CD4-positive, alpha-beta T cell (primary cell): ENCODE measurements around the gene CPNE7. TPM values are rescaled to one million over a fixed set of nuclear protein-coding genes. Genes with fewer than 3 reads are reported as not detected.

Experiments used
- ATAC-seq: fragments of 200-7000 bp; cut with Tn5 transposase; one replicate; pipeline ENCODE4 v1.10.0; 2022; ENCODE audit warnings: mild to moderate bottlenecking; ENCODE audit not compliant: poor library complexity
- CTCF ChIA-PET: fragments of 350-600 bp; sonication (Branson Sonifier 250); formaldehyde crosslinking; loops from one replicate; lab custom pipeline; 2021; ENCODE audit warnings: antibody characterized with exemption, inconsistent platforms; lab: Charles Lee
- POLR2A ChIA-PET: fragments of 350-600 bp; sonication (Branson Sonifier 250); formaldehyde crosslinking; loops from one replicate; lab custom pipeline; 2021; ENCODE audit warnings: antibody characterized with exemption, inconsistent platforms; lab: Charles Lee
- DNase-seq, 14 experiments: peaks; one replicate each; pipeline ENCODE4 v3.0.0-alpha.2; 2013 to 2020; ENCODE audit warnings: mixed read lengths in 2 of 14
- H3K27ac ChIP-seq, 2 donors: one replicate each; pipeline versions ENCODE4 v1.5.1 to v1.7.0; 2013; ENCODE audit warnings: low read length in 2 of 2, low read depth in 1 of 2, mild to moderate bottlenecking in 1 of 2
- H3K27me3 ChIP-seq, 2 experiments: 1 replicate in 1 of 2; 2 replicates in 1 of 2; pipeline versions ENCODE4 v1.6.1 to v1.7.0; 2013; ENCODE audit warnings: low read length in 2 of 2, control low read depth in 1 of 2, mild to moderate bottlenecking in 1 of 2, moderate library complexity in 1 of 2; ENCODE audit not compliant: insufficient read depth in 2 of 2, control insufficient read depth in 1 of 2
- H3K36me3 ChIP-seq: one replicate; pipeline ENCODE4 v1.6.1; 2013; ENCODE audit warnings: low read length, control low read depth; ENCODE audit not compliant: insufficient read depth
- H3K4me1 ChIP-seq: one replicate; pipeline ENCODE4 v1.6.1; 2013; ENCODE audit warnings: low read length, control low read depth; ENCODE audit not compliant: insufficient read depth
- H3K4me3 ChIP-seq: one replicate; pipeline ENCODE4 v1.5.1; 2013; ENCODE audit warnings: mild to moderate bottlenecking, low read length, moderate library complexity
- H3K9me3 ChIP-seq, 2 experiments: 1 replicate in 1 of 2; 2 replicates in 1 of 2; pipeline versions ENCODE4 v1.6.1 to v1.7.0; 2013; ENCODE audit warnings: low read length in 2 of 2, mild to moderate bottlenecking in 2 of 2, control low read depth in 1 of 2, moderate library complexity in 1 of 2; ENCODE audit not compliant: control insufficient read depth in 1 of 2, insufficient read depth in 1 of 2
- H3K27ac Mint-ChIP-seq: one replicate; pipeline ENCODE4 v1.8.0; 2020; ENCODE audit warnings: mixed read lengths
- H3K27me3 Mint-ChIP-seq: one replicate; pipeline ENCODE4 v1.8.0; 2021; ENCODE audit warnings: mixed read lengths
- H3K36me3 Mint-ChIP-seq: one replicate; pipeline ENCODE4 v1.8.0; 2021; ENCODE audit warnings: low read depth, mixed read lengths
- H3K4me1 Mint-ChIP-seq: one replicate; pipeline ENCODE4 v1.8.0; 2021; ENCODE audit warnings: low read depth, mixed read lengths
- H3K4me3 Mint-ChIP-seq: one replicate; pipeline ENCODE4 v1.8.0; 2020; ENCODE audit warnings: mild to moderate bottlenecking, mixed read lengths
- H3K9me3 Mint-ChIP-seq: one replicate; pipeline ENCODE4 v1.8.0; 2020; ENCODE audit warnings: mixed read lengths
- intact Hi-C, 2 experiments: fragments of 100-400 bp; cut with DNase I in 1 of 2; cut with micrococcal nuclease in 1 of 2; formaldehyde crosslinking; loops; one replicate each; pipeline versions ENCODE4 v1.15.1 to v1.9.0; 2023 to 2025; cut with DNase I, micrococcal nuclease
- total RNA-seq, 174 experiments: library from RNA in 2 of 174; stranded (reverse) in 2 of 174; gene quantifications; one replicate each; pipeline ENCODE4 v1.2.3 and lab custom pipeline; 2021 to 2026
- TF ChIP-seq, protein P1 (sequence below): fragments of 200-600 bp; IDR thresholded peaks from one replicate; pipeline ENCODE4 v1.8.0; 2022; ENCODE audit warnings: antibody characterized with exemption, mild to moderate bottlenecking

CPNE7 gene
- total RNA-seq, 2 experiments from 2014 or later, result 1.0 to 1.3 TPM

- Histone ChIP-seq H3K4me1 (peaks cover 13% of the 10 kb centered on the region), H3K4me3 (no peak overlapping the region), H3K9me3 (no peaks in the 10 kb centered on the region), H3K27ac (no peak overlapping the region), H3K27me3 (peaks cover 0 to 4% of the 10 kb centered on the region in 2 experiments), H3K36me3 (peaks cover under 1% of the 10 kb centered on the region)
- Mint-ChIP-seq H3K36me3 (peaks cover 12% of the 10 kb centered on the region), H3K27me3 (no peaks in the 10 kb centered on the region), H3K27ac (no peak overlapping the region), H3K4me3 (no peak overlapping the region), H3K9me3 (no peaks in the 10 kb centered on the region), H3K4me1 (peaks cover 11% of the 10 kb centered on the region)
- no peak for DNase-seq
- ATAC-seq, result no peak
- TF ChIP-seq, protein P1, sequence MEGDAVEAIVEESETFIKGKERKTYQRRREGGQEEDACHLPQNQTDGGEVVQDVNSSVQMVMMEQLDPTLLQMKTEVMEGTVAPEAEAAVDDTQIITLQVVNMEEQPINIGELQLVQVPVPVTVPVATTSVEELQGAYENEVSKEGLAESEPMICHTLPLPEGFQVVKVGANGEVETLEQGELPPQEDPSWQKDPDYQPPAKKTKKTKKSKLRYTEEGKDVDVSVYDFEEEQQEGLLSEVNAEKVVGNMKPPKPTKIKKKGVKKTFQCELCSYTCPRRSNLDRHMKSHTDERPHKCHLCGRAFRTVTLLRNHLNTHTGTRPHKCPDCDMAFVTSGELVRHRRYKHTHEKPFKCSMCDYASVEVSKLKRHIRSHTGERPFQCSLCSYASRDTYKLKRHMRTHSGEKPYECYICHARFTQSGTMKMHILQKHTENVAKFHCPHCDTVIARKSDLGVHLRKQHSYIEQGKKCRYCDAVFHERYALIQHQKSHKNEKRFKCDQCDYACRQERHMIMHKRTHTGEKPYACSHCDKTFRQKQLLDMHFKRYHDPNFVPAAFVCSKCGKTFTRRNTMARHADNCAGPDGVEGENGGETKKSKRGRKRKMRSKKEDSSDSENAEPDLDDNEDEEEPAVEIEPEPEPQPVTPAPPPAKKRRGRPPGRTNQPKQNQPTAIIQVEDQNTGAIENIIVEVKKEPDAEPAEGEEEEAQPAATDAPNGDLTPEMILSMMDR, result no peak
- ChIA-PET POLR2A (no interaction called here), CTCF (no interaction called here)
- intact Hi-C loops, result no loop called here
These were observed 63.8 kb downstream of the CPNE7 start for GRCh38 chr16:89639385-89639784.

GRCh38 chr16:89641458-89642119 is 66.0 kb downstream of the CPNE7 start:
- DNase-seq (no peak), ATAC-seq (no peak)
- Mint-ChIP-seq H3K4me3 (peak overlapping the region; percentile 78), H3K27ac (peak overlapping the region; percentile 57), H3K9me3 (no peaks in the 10 kb centered on the region), H3K36me3 (peaks cover 31% of the 10 kb centered on the region), H3K27me3 (no peaks in the 10 kb centered on the region), H3K4me1 (peaks cover 11% of the 10 kb centered on the region)
- ChIA-PET CTCF (interaction anchor here (0.8 kb wide), 1 partner anchor 59 kb away, joined by 3 read pairs; no protein-coding TSS in a partner anchor), POLR2A (interaction anchor here (1.0 kb wide), 1 partner anchor 75 kb away, joined by 3 read pairs; no protein-coding TSS in a partner anchor)
- H3K9me3 ChIP-seq, result no peaks in the 10 kb centered on the region
- intact Hi-C loops, result loop anchor here (1.0 to 10.0 kb wide), 2 partner anchors 66 to 307 kb away; partner anchors contain the start of gene CPNE7 (in 1 of the 2)
- H3K4me3 ChIP-seq, result no peak overlapping the region
- H3K36me3 ChIP-seq, result peaks cover 20% of the 10 kb centered on the region
- H3K4me1 ChIP-seq, result peaks cover 13% of the 10 kb centered on the region
- TF ChIP-seq, protein P1, result peak; percentile 34
- no peaks in the 10 kb centered on the region for H3K27me3 ChIP-seq
- no peak overlapping the region for H3K27ac ChIP-seq

GRCh38 chr16:89642574-89642973 is 67.0 kb downstream of the CPNE7 start:
- TF ChIP-seq, protein P1, result no peak
- POLR2A ChIA-PET, result no interaction called here
- intact Hi-C loops, result loop anchor here in 1 of 2 experiments (10.0 kb wide), 1 partner anchor 308 kb away; no protein-coding TSS in a partner anchor
- H3K27ac Mint-ChIP-seq, result no peak overlapping the region
- ATAC-seq, result no peak
- H3K36me3 Mint-ChIP-seq, result peaks cover 31% of the 10 kb centered on the region
- no peak overlapping the region for H3K4me3 ChIP-seq
- H3K9me3 Mint-ChIP-seq, result no peaks in the 10 kb centered on the region
- no peaks in the 10 kb centered on the region for H3K27me3 Mint-ChIP-seq
- H3K4me1 ChIP-seq, result peaks cover 13% of the 10 kb centered on the region
- H3K4me3 Mint-ChIP-seq, result no peak overlapping the region
- no peak for DNase-seq
- no peaks in the 10 kb centered on the region for H3K27me3 ChIP-seq
- peaks cover 11% of the 10 kb centered on the region for H3K4me1 Mint-ChIP-seq
- CTCF ChIA-PET, result interaction anchor here (0.5 kb wide), 1 partner anchor 139 kb away, joined by 3 read pairs; no protein-coding TSS in a partner anchor
- no peak overlapping the region for H3K27ac ChIP-seq
- H3K9me3 ChIP-seq, result no peaks in the 10 kb centered on the region
- H3K36me3 ChIP-seq, result peaks cover 28% of the 10 kb centered on the region
